Midbrain (tissue), 1 donor: ENCODE data around the gene NSG1.
A peak's percentile ranks its signal among the peaks of the same experiment; 100 is the strongest.

Experiments used
- DNase-seq: peaks from one replicate; lab custom pipeline; 2025; lab: John Stamatoyannopoulos, UW

Gene NSG1

GRCh38 chr4:4374388-4375098 lies 12.4 kb upstream of the NSG1 start:
- DNase-seq: no peak

GRCh38 chr4:4376074-4376473 lies 10.8 kb upstream of the NSG1 start:
- DNase-seq: no peak

- DNase-seq: no peak
Measured at GRCh38 chr4:4377191-4377590, 9.7 kb upstream of the NSG1 start.

GRCh38 chr4:4377732-4378460 lies 9.0 kb upstream of the NSG1 start:
- no peak for DNase-seq

GRCh38 chr4:4379540-4380087 lies 7.3 kb upstream of the NSG1 start:
- DNase-seq: no peak

GRCh38 chr4:4383085-4383484 lies 3.8 kb upstream of the NSG1 start:
- no peak for DNase-seq

- DNase-seq: no peak
Measured at GRCh38 chr4:4384837-4385236, 2.1 kb upstream of the NSG1 start.

- no peak for DNase-seq
Measured at GRCh38 chr4:4385729-4386295, 1.1 kb upstream of the NSG1 start.

- no peak for DNase-seq
Measured at GRCh38 chr4:4386296-4386735, 586 bp upstream of the NSG1 start.

- DNase-seq: no peak
Measured at GRCh38 chr4:4387531-4388310, 819 bp downstream of the NSG1 start.

- no peak for DNase-seq
Measured at GRCh38 chr4:4388311-4388790, 1.4 kb downstream of the NSG1 start.

GRCh38 chr4:4388836-4389575 lies 2.1 kb downstream of the NSG1 start:
- no peak for DNase-seq

GRCh38 chr4:4390046-4390445 lies 3.1 kb downstream of the NSG1 start:
- DNase-seq: no peak

GRCh38 chr4:4390515-4391240 lies 3.8 kb downstream of the NSG1 start:
- no peak for DNase-seq

- DNase-seq: no peak
Measured at GRCh38 chr4:4391866-4392265, 5.0 kb downstream of the NSG1 start.

- no peak for DNase-seq
Measured at GRCh38 chr4:4392501-4393183, 5.7 kb downstream of the NSG1 start.

- no peak for DNase-seq
Measured at GRCh38 chr4:4394644-4395043, 7.7 kb downstream of the NSG1 start.

- no peak for DNase-seq
Measured at GRCh38 chr4:4395371-4395770, 8.5 kb downstream of the NSG1 start.

- peak; percentile 24 for DNase-seq
Measured at GRCh38 chr4:4395849-4396627, 9.1 kb downstream of the NSG1 start.
